ENCODE results near the gene DIP2B.

- TF ChIP-seq CTCF (conservative IDR thresholded peaks at IDR 0.05; ENCODE audit: low read length) (no peak), EZH2phosphoT487 (IDR thresholded peaks at IDR 0.05; ENCODE audit: borderline replicate concordance, low read depth, low read length) (no peak)
These were observed 274.1 kb downstream of the DIP2B start for GRCh38 chr12:50778663-50779590.
